Activated naive CD4-positive, alpha-beta T cell treated with anti-CD3 and anti-CD28 coated beads, Interleukin-2, amount 50 U/mL, for 24 hours (primary cell): Measurements from ENCODE around the gene MROH2B.

Source experiments
- H3K27ac Mint-ChIP-seq: one replicate; pipeline ENCODE4 v1.8.0; 2021; ENCODE audit warnings: mild to moderate bottlenecking, mixed read lengths
- H3K27me3 Mint-ChIP-seq: one replicate; pipeline ENCODE4 v1.8.0; 2021; ENCODE audit warnings: mixed read lengths
- H3K36me3 Mint-ChIP-seq: one replicate; pipeline ENCODE4 v1.8.0; 2021; ENCODE audit warnings: mixed read lengths
- H3K4me1 Mint-ChIP-seq: one replicate; pipeline ENCODE4 v1.8.0; 2021; ENCODE audit warnings: mixed read lengths
- H3K4me3 Mint-ChIP-seq: one replicate; pipeline ENCODE4 v1.8.0; 2021; ENCODE audit warnings: mild to moderate bottlenecking, mixed read lengths
- H3K9me3 Mint-ChIP-seq: one replicate; pipeline ENCODE4 v1.8.0; 2021; ENCODE audit warnings: mixed read lengths

Gene MROH2B

GRCh38 chr5:40958811-40959210 is 112.3 kb downstream of the MROH2B start:
- Mint-ChIP-seq H3K27ac (no peak overlapping the region), H3K36me3 (no peaks in the 10 kb centered on the region), H3K4me1 (no peaks in the 10 kb centered on the region), H3K9me3 (no peaks in the 10 kb centered on the region), H3K4me3 (no peak overlapping the region), H3K27me3 (peaks cover 2% of the 10 kb centered on the region)

GRCh38 chr5:40957048-40957447 is 114.1 kb downstream of the MROH2B start:
- Mint-ChIP-seq H3K4me1 (no peaks in the 10 kb centered on the region), H3K27ac (no peak overlapping the region), H3K4me3 (no peak overlapping the region), H3K9me3 (no peaks in the 10 kb centered on the region), H3K27me3 (peaks cover 2% of the 10 kb centered on the region), H3K36me3 (no peaks in the 10 kb centered on the region)

- Mint-ChIP-seq H3K9me3 (no peaks in the 10 kb centered on the region), H3K4me1 (no peaks in the 10 kb centered on the region), H3K4me3 (no peak overlapping the region), H3K27ac (no peak overlapping the region), H3K27me3 (peaks cover 2% of the 10 kb centered on the region), H3K36me3 (no peaks in the 10 kb centered on the region)
Observed at GRCh38 chr5:40955313-40955712, 115.8 kb downstream of the MROH2B start.
